ENCODE data around the gene PRMT2. TPM values are rescaled to one million over a fixed set of nuclear protein-coding genes. Genes with fewer than 3 reads are reported as not detected.
"Not testable (repeated sequence)": the region's sequence is repeated elsewhere in the genome, so short reads cannot be mapped to it uniquely, and the experiment has no call there.

Gene PRMT2
- total RNA-seq, 4 donors from 2014 or later = 102 to 113 (median 107) TPM

GRCh38 chr21:46675595-46676280, 40.3 kb downstream of the PRMT2 start:
- Histone ChIP-seq H3K27ac (no peak overlapping the region), H3K9me3 (no peaks in the 10 kb centered on the region), H3K36me3 (no peaks in the 10 kb centered on the region), H3K27me3 (no peaks in the 10 kb centered on the region), H3K4me1 (no peaks in the 10 kb centered on the region), H3K4me3 (no peak overlapping the region)
- no peak for DNase-seq (ENCODE audit: low spot score in 2 of 2)
- WGBS = 58% methylated on average over 2 of the region's 2 CpGs
- TF ChIP-seq POLR2AphosphoS5 (IDR thresholded peaks at IDR 0.05) = no peak
- no peak for TF ChIP-seq POLR2A (IDR thresholded peaks at IDR 0.05)

- H3K27me3 ChIP-seq; DNase-seq (ENCODE audit: low spot score in 2 of 2); H3K4me3 ChIP-seq; H3K9me3 ChIP-seq; H3K27ac ChIP-seq; H3K36me3 ChIP-seq; H3K4me1 ChIP-seq: not testable (repeated sequence)
- WGBS = 90% methylated on average over 2 of the region's 2 CpGs
Observed at GRCh38 chr21:46676542-46676941, 41.1 kb downstream of the PRMT2 start.

DNA sequence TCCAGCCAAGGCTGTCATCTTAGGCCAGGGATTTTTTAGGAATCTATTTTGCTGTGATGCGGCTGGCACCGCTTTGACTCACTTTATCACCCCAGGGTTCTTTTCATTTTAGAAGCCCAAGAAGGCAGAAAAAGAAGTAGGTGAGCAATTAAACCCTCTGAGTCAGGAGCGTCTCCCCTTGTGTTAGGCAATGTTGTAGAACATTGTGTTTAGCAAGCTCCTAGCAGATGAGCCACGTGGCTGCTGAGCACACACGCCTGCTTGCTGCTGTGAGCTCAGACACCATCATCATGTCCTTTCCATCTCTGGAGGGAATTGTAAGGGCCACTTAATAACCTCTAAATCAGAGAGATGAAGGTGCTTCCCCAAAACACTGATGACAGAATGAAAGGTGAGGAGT, 46.1 kb downstream of the PRMT2 start:
- not testable (repeated sequence) for DNase-seq (ENCODE audit: low spot score in 2 of 2); H3K4me1 ChIP-seq; H3K27ac ChIP-seq; H3K36me3 ChIP-seq; H3K27me3 ChIP-seq; H3K9me3 ChIP-seq; H3K4me3 ChIP-seq
- 46% methylated on average over 5 of the region's 5 CpGs for WGBS

DNA sequence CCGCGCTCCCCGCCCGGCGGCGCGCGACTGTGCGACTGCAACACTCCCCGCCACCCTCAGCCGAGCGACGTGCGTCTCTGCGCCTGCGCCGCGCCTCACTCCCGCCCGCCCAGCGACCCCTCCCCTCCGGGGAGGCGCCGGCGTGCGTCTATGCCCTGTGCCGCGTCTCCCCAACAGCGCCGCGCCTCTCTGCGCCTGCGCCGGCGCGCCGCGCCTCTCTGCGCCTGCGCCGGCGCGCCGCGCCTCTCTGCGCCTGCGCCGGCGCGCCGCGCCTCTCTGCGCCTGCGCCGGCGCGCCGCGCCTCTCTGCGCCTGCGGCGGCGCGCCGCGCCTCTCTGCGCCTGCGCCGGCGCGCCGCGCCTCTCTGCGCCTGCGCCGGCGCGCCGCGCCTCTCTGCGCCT, 63.2 kb downstream of the PRMT2 start:
- no CpG with 5 or more reads among the region's 81 CpGs for WGBS

GRCh38 chr21:46699104-46699503, 63.6 kb downstream of the PRMT2 start:
- WGBS = no CpG with 5 or more reads among the region's 69 CpGs
- H3K36me3 ChIP-seq; H3K27me3 ChIP-seq; H3K4me3 ChIP-seq; DNase-seq (ENCODE audit: low spot score in 2 of 2); H3K4me1 ChIP-seq; H3K9me3 ChIP-seq; H3K27ac ChIP-seq: not testable (repeated sequence)

More for the DNA sequence above, 63.2 kb downstream of the PRMT2 start:
- DNase-seq (ENCODE audit: low spot score in 2 of 2); H3K36me3 ChIP-seq; H3K4me1 ChIP-seq; H3K27ac ChIP-seq; H3K9me3 ChIP-seq; H3K27me3 ChIP-seq; H3K4me3 ChIP-seq: not testable (repeated sequence)

Other genes starting within 250 kb of the PRMT2 start
- 100 to 1,000 TPM in 1 of 4 donors, 10 to 100 TPM in 3; 42.3 to 141 (median 52.8) TPM for gene DIP2A, start 176.8 kb upstream of the PRMT2 start, total RNA-seq
- 10 to 100 TPM; 11.4 to 16.5 (median 14.2) TPM for gene S100B, start 30.6 kb upstream of the PRMT2 start, total RNA-seq